CD4-positive, alpha-beta T cell treated with Interleukin-17A for 1 hour (primary cell): Measurements from ENCODE around the gene PARP15.
"Not testable (repeated sequence)": the region's sequence is repeated elsewhere in the genome, so short reads cannot be mapped to it uniquely, and the experiment has no call there.

Experiments used
- DNase-seq: peaks from one replicate; pipeline ENCODE4 v3.0.0-alpha.2; 2020

The PARP15 gene

DNA sequence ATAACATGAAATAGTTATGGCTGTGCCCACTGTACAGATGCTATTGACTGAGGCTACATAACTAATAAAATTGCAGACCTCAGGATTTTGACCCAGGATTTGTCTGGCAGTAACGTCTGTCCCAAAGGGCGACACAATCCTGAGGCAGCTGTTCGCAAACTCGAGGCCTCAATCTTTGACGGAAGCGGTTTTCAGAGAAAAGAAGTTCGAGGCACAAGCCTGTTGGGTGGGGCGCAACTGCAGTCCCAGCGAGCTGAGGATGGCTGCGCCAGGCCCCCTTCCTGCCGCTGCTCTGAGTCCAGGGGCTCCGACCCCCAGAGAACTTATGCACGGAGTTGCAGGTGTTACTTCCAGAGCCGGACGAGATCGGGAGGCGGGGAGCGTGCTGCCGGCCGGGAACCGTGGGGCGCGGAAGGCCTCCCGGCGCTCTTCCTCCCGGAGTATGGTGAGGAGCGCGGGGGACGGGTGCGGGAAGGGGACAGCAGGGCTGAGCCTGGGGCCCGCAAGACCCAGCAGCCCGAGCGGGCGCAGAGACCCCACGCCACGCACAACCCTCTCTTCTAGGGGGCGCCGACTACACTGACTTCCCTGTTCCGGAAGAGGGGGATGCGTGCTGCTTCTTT lies at the start of gene PARP15:
Gene PARP15 (plus strand): TSS at position 242 of the 623 bp plus-strand sequence. CDS start 18 bp downstream, at position 260.
- DNase-seq: peak; percentile 58

DNA sequence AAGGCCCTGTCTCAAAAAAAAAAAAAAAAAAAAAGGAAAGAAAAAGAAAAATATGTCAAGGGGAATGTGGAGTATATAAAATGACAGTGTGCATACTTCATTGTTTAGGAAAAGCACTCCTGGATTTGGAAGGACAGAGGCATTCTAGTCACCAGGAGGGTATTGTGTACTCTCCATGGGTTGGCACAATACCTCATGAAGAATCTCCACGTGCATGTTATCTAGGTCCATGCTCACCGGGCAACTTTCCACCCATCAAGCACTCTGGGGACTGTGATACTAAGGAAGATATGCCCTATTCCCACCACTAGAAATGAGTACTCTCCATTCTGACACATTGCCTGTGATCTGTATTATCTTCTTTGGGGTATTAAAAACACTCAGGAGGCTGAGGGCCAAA lies 47.3 kb upstream of the PARP15 start:
- DNase-seq: no peak

DNA sequence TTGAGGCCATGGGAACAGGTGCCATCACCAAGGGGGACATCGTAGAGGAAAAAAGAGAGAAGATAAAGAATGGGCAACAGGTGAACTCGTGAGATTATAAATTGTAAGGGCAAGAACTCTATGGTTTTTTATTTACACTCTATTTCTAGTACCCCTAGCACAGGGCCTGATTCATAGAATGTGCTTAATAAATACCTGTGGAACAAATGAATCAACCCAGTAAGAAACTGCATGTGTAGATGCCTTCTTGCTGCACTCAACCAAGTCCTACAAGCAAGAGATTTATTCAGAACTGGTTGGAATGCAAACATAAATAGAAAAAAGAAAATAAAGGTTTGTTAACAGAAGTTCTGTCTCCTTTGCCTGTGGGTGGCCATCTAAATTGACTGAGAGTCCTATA lies 44.0 kb upstream of the PARP15 start:
- DNase-seq: no peak

DNA sequence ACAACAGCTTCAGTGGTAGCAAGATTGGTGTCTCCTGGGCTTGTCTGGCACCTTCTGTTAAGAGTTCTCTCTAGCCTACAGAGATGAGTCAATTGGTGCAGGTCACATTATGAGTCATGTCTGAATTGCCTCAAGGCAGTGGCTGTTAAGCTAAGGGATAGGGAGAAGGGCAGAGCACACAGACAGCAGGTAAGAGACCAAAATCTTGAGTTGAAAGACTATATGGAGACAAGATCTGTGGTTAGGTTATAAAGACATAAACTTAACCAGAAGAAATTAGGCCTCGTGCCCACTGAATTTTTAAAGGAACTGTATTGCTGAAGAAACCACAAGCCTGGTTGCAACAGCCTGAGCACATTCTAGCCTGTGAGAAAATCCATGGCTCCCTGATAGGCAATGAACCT lies 43.5 kb upstream of the PARP15 start:
- no peak for DNase-seq

DNA sequence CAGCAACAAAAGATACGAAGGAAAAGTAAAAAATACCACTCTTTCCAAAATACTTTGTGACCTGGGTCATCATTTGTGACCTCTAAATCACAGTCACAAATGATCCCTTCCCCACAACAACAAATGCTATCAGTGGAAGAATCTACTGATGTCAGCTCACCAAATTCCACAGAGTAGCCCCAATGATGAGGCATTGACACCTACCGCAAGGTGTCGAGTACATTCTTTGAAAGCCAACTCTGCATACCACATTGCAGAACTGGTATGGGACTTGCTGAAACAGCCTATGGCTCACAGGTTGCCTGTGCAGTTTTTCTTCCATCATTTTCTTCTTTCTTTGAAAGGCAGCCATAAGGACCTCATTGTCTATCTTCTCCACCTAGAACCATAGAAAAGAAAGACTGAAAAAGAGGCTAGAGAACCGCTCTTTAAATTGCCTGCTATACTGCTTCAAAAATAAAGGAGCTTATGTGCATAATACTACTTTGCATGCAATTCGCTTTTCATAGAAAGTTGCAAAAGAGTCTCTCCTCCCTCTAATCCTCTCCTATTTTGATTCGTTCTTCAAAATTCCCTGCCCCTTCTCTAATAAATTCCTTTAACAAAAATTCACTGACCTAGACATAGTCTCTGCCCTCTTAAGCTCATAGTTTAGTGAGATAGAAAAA lies 41.4 kb upstream of the PARP15 start:
- no peak for DNase-seq

DNA sequence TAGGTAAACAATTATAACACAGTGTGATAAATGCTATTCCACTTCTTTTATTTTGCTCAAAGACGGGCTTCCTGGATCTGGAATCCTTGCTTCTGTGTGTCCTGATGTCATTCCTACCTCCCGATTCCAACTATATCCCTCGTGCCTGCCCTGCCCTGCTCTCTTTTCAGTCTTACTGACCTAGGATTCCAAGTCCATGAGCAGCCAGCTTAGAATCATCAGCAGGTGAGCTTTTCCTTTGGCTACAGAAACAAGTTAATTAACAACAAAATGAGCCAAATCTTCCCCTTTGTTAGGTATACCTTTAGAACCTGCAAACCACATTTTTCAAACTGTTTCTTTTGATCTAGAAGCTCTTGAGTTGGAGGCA lies 40.8 kb upstream of the PARP15 start:
- no peak for DNase-seq

DNA sequence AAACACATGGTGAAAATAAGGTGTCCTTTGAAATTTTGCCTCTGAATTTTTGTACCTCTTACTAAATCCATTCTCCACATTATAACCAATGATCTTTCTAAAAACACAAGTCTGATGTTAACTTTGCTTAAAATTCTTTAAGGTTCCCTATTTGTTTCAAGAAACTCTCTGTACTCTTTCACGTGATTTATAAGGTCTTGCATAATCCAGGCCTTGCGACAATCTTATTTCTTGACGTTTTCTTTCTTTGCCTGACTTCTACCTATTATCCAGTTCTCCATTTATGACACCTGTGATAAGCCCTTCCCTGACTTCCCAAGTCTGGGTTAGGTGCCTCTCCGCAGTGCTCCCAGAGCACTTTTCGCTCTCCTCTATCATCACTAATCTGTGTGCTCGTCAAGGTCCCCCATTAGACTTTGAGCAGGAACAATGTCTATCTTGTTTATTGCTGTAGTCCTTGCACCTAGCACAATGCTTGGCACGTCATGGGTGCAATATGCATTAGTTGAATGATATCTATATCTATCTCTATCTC lies 38.4 kb upstream of the PARP15 start:
- no peak for DNase-seq

DNA sequence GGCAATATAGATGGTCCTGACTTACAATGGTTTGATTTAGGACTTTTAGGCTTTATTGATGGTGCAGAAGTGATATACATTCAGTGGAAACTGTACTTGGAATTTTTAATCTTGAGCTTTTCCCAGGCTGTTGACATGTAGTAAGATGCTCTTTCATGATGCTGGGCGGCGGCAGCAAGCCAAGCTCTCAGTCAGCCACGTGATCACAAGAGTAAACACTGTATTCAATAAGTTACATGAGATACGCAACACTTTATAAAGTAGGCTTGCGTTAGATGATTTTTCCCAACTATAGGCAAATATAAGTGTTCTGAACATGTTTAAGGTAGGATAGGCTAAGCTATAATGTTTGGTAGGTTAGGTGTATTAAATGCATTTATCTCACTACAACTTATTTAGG lies 31.3 kb upstream of the PARP15 start:
- DNase-seq: no peak

DNA sequence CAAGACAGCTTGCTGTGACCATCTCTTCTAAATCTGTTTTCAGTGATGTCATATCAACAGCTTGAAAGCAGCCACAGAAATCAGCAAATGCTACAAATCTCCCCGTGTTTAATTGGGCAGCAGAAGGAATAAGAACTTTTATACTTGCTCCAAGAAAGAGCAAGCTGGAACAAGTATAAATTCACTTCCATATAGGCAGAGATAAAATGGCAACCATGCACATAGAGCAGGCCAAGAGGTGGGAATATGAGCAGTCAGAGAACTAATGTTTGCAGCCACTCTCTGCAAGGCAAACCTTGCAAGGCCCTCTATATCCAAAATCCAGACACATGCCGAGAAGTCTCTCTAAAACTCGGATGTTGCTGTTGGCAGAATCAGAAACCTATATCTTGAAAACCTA lies 29.4 kb upstream of the PARP15 start:
- DNase-seq: no peak

DNA sequence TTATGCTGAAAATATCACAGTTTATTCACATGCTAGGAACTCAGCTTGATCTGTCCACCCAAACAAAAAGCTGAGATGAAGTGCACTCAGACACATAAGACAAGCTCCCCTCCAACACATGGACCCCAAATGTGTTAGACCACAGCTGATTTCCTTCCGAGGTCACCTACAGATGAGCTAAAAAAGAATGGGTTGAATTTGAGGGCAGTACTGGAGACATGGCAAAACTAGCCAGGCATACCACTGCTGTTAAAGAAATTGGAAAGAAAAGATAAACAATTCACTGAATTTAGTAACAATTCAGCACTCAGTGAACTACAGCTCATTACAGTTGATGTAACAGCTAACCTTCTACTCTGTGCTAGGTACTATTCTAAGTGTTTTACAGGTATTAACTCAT lies 28.8 kb upstream of the PARP15 start:
- DNase-seq: no peak

DNA sequence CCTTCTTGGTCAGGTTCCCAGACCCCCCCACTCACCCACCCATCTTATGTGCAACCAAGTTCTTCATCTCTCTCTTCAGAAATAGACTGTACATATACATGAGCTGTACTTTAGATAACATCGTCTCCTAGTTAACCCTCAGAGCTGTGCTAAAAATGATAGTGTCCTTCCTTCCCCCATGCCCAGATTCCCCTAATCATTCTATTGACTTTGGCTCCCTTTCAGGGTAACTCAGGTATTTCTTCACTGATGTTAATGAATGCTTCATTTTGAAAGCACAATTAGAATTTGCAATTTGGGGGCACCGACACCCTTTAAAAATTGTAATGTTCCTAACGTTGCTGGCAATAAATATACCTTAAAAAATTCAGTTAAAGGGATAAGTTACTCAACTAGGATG lies 24.3 kb upstream of the PARP15 start:
- DNase-seq: no peak

DNA sequence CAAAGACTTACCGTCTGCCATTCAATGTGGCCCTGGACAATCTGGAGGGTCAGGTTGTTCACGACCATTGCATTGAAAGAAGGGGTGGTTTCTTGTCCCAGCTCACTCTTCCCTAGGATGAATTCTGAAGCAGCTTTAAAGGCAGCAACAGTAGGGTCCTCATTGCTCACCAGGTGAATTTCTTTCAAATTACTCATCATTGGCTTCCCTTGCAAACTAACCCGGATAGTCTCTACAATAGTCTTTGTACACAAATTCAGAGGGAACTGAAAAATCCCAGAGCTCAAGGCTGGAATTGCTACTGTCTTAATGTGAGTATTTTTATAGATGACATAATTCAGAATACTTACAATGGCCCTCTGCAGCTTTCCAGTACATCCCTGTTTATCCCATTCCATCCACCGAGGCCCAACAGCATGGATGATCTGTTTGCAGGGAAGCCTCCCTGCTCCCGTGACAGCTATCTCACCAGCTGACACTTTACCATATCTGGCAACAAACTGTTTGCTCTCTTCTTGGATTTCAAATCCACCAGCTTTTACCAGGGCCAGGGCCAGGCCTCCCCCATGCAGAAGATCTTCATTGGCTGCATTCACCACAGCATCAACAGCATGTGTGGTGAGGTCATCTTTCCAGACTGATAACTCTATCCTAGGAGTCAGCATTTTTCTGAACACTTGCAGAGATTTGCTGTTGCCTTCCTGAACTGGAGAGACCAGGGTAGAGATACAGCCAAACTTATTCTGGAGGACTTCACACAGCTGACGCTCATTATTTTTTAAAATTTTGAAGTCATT lies 22.0 kb upstream of the PARP15 start:
- DNase-seq: no peak

DNA sequence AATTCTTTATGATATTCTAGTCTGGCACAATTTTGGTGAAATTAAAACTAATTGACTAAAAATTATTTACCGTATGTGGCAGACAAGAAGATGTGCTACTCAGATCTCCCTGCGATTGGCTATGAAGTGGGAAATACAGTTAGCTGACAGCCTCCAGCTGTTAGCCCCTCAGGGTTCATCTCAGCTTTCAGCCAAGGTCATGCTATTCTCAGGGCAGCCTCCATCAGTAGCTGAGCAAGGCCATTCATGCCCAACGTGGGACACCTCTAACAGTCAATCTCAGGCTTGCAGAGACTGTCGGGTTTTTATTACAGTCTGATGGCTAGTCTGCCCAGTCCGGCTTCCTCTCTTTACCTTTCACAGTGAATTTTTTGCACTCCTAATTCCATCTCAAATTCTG lies 20.1 kb upstream of the PARP15 start:
- no peak for DNase-seq

DNA sequence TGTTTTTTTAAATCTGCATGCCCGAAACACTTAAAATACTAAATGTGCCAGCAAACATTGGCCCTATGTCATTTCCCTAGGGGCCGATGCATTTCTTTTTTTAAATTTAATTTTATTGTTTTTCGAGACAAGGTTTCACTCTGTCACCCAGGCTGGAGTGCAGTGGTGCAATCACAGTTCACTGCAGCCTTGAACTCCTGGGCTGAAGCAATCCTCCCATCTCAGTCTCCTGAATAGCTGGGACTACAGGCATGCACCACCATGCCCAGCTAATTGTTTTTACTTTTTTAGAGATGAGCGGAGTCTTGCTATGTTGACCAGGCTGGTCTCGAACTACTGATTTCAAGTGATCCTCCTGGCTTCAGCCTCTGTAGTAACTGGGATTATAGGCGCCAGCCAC lies 18.8 kb upstream of the PARP15 start:
- no peak for DNase-seq

DNA sequence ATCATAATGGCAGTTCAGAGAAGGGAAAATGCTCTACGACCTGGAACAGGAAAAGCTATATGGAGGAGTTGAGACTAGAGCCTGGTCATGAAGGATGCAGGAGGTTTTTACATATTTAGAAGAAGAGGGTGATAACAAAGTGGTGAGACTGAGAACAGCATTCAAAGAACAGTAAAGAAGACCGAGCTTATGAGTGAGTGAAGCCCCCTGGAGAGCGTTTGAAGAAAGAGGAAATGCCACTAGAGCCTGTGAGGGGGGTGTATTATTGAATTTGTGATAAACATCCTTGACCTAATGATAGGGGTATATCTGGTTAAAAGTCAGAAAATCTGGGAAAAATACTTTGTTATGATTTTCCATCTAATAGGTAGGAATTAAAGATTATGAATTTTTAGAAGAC lies 17.5 kb upstream of the PARP15 start:
- DNase-seq: no peak

DNA sequence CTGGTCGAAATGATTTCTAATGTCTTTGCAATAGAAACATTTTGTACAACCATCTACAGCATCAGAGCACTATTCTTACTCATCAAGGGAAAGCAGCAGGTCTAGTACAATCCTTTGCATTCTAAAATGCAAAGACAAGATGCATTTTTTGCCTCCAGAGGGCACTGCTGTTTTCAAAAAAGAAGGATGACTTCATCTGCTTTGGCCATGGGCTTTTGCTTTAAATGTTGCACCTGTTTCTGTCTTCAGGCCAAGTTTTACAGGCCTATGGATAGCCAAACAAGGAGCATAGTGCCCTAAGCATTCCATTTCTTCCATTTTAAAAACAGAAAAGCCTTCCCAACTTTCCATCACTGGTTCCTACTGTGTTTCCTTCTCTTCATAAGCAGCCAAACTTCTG lies 16.8 kb upstream of the PARP15 start:
- DNase-seq: peak; percentile 81

DNA sequence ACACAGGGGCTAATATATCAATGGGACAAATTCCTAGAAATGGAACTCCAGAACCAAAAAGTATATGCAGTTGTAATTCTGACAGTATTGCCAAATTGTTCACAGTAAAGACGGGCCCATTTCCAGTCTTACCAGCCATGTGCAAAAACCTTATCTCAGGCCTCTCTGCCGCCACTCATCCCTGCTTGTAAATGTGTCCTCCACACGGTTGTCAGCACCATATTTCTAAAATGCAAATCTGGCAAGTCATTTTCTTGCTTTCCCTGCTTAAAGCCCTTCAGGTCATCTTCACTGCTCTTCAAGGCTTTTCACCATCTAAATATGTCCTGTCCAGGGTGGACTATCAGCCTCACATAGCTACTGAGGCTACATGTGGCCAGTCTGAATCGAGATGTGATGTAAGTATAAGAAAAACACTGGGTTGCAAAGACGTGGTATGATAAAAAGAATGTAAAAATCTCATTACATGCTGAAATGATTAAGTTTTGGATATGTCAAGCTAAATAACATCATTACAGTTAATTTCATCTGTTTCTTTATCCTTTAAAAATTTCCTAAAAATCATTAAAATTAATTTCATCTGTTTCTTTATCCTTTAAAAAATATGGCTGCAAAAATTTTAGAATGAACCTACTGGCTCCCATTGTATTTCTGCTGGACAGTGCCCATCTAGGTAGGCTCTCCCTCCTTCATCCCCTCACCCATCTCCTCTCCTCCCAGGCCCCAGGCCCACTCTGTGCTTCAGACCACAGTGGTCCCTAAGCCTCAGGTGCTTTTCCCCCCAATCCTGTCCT lies 14.3 kb upstream of the PARP15 start:
- no peak for DNase-seq

DNA sequence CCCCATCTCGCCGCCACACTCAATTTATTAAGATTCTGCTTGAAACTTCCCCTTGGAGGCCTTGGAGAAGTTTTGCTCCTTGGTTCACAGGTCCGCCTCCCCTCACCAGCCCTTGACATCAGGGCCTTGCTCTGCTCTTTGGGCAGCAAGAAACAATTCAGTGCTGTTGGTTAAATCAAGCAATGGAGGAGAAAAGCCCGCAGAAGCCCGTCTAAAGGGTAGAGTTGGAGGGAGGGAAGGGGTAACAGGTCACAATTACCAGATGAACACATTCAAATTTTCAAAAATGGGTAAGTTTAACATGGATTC lies 13.8 kb upstream of the PARP15 start:
- DNase-seq: no peak

DNA sequence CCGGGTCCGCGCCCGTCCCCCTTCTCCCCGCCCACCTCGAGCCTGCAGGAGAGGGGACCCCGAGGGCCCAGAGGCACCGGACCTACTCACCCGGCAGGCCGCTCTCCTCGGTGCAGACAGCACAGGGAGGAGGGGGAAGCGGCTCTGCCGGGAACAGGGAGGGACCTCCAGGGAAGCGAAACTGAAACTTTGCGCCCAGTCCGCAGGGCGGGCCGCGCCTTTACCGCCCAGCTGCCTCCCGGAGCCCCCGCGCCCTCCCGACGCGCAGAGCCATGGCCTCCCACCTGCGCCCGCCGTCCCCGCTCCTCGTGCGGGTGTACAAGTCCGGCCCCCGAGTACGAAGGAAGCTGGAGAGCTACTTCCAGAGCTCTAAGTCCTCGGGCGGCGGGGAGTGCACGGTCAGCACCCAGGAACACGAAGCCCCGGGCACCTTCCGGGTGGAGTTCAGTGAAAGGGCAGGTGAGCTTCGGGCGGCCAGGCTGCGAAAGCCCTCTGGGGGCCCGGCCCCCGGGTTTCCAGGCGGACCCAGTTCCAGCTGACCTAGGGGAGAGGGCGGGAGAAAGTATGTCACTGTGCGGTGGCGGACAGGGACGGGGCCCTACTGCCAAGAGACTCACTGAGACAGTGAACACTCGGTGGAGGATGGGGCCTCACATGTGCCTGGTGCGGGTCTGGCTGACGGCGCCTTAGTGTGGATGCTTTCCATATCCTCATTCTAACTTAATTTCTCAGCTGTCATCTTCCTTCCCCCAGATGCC lies 13.1 kb upstream of the PARP15 start, which contains the start of the genes DTX3L and PARP9:
Gene DTX3L (plus strand): TSS at position 184 of the 758 bp plus-strand sequence. CDS start 89 bp downstream, at position 273.
Gene PARP9 (minus strand): TSS at position 146 of the 758 bp plus-strand sequence. CDS start 4,680 bp downstream, outside the sequence.
- DNase-seq: peak; percentile 81

DNA sequence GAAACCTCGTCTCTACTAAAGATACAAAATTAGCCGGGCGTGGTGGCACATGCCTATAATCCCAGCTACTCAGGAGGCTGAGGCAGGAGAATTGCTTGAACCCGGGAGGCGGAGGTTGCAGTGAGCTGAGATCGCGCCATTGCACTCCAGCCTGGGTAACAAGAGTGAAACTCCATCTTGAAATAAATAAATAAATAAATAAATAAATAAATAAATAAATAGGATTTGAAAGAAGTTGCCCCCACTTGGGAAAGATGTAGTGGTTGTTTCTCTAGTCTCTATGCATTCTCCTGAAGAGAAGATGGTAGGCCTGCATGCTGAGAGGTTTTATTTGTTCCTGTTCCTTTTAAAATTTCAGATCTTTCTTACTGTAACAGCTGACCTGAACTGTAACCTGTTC lies 9.3 kb upstream of the PARP15 start:
- DNase-seq: not testable (repeated sequence)

DNA sequence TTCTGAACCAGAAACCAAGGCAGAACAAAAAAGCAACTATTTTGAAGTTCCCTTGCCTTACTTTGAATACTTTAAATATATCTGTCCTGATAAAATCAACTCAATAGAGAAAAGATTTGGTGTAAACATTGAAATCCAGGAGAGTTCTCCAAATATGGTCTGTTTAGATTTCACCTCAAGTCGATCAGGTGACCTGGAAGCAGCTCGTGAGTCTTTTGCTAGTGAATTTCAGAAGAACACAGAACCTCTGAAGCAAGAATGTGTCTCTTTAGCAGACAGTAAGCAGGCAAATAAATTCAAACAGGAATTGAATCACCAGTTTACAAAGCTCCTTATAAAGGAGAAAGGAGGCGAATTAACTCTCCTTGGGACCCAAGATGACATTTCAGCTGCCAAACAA lies 8.7 kb upstream of the PARP15 start:
- DNase-seq: no peak

DNA sequence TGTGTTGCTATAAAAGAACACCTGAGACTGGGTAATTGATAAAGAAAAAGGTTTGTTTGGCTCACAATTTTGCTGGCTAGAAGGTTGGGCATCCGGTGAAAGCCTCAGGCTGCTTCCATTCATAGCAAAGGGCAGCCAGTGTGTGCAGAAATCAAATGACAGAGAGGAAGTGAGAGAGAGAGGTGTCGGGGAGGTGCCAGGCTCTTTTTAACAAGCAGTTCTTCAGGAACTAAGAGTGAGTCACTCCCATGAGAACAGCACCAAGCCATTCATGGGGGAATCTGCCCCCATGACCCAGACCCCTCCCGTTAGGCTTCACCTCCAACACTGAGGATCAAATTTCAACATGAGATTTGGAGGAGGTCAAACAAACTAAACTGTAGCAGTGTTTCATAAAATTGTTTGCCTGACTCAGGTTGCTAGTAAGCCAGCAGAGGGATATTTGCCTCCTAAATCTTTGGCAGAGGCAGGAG lies 4.5 kb upstream of the PARP15 start:
- DNase-seq: peak; percentile 52
